Measurements from ENCODE around the gene EXOC6B. TPM values are rescaled to one million over a fixed set of nuclear protein-coding genes. Genes with fewer than 3 reads are reported as not detected.

Gene EXOC6B
- total RNA-seq, 1 donor from 2014 or later: 24.5 TPM

DNA sequence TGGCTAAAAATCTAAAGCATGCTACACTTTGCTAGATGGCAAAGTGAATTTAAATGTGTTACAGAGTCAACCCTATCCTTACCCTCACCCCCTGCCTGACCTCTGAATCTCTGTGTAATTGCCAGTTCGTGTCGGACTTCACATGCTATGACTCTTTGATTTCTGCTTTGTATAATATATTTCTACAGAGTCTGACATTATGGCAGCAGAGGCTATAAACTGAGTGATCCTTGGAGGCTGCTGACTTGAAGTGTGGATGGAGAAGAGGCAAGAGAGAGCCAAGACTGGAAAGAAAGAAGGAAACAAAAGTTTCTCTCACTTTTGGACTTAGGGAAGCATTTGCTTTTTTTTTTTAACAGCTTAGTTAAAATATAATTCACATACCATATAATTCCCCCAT lies 588.3 kb downstream of the EXOC6B start:
- H3K36me3 ChIP-seq (ENCODE audit: control insufficient read depth in 3 of 3, insufficient read depth in 3 of 3, low read length in 3 of 3): no peaks in the 10 kb centered on the region
- H3K4me3 ChIP-seq (ENCODE audit: low read length in 3 of 3): no peak overlapping the region
- H3K27ac ChIP-seq (ENCODE audit: low read depth, low read length): no peak overlapping the region
- peaks cover 3 to 6% (median 5%) of the 10 kb centered on the region in 3 donors for H3K4me1 ChIP-seq (ENCODE audit: control insufficient read depth in 3 of 3, insufficient read depth in 3 of 3, low read length in 3 of 3)
- H3K9me3 ChIP-seq (ENCODE audit: control insufficient read depth in 3 of 3, low read length in 3 of 3): no peaks in the 10 kb centered on the region
- no peak overlapping the region for H3K9ac ChIP-seq (ENCODE audit: low read depth in 1 of 3, low read length in 3 of 3)
- no peaks in the 10 kb centered on the region for H3K27me3 ChIP-seq (ENCODE audit: control insufficient read depth in 3 of 3, insufficient read depth in 3 of 3, low read length in 3 of 3)

DNA sequence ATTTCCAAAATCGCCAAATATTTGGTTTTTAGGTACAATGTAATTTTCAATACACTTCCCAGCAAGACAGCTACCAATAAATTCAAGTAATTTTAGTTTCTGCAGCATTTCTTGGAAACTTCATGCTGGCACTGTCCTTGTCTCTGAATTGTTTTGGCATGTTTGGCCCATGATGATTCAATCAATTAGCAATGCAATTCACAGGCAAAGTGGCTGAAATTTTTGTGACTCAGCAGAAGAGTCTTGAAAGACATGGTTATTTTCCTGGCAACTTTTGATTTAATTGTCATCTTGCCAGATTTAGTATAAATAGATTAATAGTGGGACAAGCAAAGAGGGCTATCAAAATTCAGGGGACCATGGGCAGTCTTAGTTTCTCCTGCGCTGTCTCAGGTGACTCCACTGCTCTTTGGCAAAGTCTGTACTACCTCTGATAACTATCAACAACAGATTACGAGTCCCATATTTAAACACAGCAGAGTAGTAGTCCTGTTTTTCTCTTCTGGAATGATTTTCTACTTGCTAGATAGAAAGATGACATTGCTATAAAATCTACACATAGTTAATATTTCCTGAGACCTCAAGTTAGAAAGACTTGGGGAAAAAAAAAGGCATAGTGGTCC lies 589.3 kb downstream of the EXOC6B start:
- H3K9ac ChIP-seq (ENCODE audit: low read depth in 1 of 3, low read length in 3 of 3): no peak overlapping the region
- peaks cover 3 to 6% (median 5%) of the 10 kb centered on the region in 3 donors for H3K4me1 ChIP-seq (ENCODE audit: control insufficient read depth in 3 of 3, insufficient read depth in 3 of 3, low read length in 3 of 3)
- H3K36me3 ChIP-seq (ENCODE audit: control insufficient read depth in 3 of 3, insufficient read depth in 3 of 3, low read length in 3 of 3): no peaks in the 10 kb centered on the region
- no peak overlapping the region for H3K4me3 ChIP-seq (ENCODE audit: low read length in 3 of 3)
- no peaks in the 10 kb centered on the region for H3K9me3 ChIP-seq (ENCODE audit: control insufficient read depth in 3 of 3, low read length in 3 of 3)
- H3K27me3 ChIP-seq (ENCODE audit: control insufficient read depth in 3 of 3, insufficient read depth in 3 of 3, low read length in 3 of 3): no peaks in the 10 kb centered on the region
- no peak overlapping the region for H3K27ac ChIP-seq (ENCODE audit: low read depth, low read length)

DNA sequence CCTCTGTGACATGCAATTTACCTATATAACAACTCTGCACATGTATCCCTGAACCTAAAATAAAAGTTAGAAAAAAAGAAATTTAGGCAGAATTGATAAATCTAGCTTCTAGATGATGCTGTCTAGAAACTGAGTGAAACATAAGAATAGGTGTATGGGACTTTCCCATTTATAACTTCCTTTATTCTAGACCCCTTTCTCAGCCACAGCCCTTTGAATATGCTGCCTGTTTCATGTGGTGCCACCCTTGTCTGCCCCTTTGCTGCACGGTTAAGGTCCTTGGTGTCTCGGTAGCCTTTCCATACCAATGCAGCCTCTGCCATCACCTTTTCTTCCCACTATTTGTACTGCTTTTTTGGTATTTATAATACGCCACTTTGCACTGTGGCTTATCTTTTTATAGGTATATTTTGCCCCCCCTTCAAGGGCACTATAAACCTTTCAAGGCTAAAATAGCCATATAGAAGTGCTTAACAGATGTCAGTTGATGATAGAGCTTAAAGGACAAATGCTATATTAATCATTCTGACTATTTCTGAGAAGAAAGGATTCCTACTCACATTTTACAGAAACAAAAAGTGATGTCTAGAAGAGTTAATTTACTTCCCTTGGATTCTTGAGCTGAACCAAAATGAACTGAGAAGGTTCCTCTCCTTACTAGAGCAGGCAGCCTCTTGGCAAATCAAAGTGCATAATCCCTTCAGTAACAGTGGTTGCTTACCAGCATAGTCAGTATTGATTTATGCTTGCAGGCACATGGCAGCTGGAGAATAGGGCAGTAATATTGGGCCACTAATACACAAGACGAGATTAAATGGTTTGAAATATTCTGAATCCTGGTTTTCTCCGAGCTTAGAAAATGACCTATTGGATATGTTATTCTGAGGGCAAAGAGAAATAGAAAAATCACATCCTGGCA lies 590.1 kb downstream of the EXOC6B start:
- Histone ChIP-seq H3K4me1 (ENCODE audit: control insufficient read depth in 3 of 3, insufficient read depth in 3 of 3, low read length in 3 of 3) (peaks cover 3 to 6% (median 5%) of the 10 kb centered on the region in 3 donors), H3K9me3 (ENCODE audit: control insufficient read depth in 3 of 3, low read length in 3 of 3) (no peaks in the 10 kb centered on the region), H3K27me3 (ENCODE audit: control insufficient read depth in 3 of 3, insufficient read depth in 3 of 3, low read length in 3 of 3) (no peaks in the 10 kb centered on the region), H3K9ac (ENCODE audit: low read depth in 1 of 3, low read length in 3 of 3) (no peak overlapping the region), H3K4me3 (ENCODE audit: low read length in 3 of 3) (no peak overlapping the region), H3K36me3 (ENCODE audit: control insufficient read depth in 3 of 3, insufficient read depth in 3 of 3, low read length in 3 of 3) (no peaks in the 10 kb centered on the region), H3K27ac (ENCODE audit: low read depth, low read length) (no peak overlapping the region)

DNA sequence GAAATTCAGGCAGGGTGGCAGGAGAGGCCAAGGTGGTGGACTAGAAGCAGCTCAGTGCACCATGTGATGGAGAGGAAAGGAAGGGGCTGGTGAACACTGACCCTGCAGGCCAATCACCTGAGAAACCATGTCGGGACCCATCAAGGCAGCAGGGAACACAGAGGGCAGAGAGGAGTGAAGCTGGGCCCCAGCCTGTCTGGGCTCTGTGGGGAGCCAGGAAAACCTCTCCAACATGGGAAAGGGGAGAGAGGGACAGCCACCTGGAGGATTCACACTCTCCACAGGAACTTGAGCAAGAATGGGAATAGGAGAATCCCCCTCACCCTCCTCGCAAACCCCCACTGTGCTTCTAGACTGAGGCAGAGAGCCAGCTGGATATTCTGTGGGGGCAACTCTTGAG lies 592.6 kb downstream of the EXOC6B start:
- no peak overlapping the region for H3K4me3 ChIP-seq (ENCODE audit: low read length in 3 of 3)
- no peaks in the 10 kb centered on the region for H3K9me3 ChIP-seq (ENCODE audit: control insufficient read depth in 3 of 3, low read length in 3 of 3)
- no peak overlapping the region for H3K9ac ChIP-seq (ENCODE audit: low read depth in 1 of 3, low read length in 3 of 3)
- no peak overlapping the region for H3K27ac ChIP-seq (ENCODE audit: low read depth, low read length)
- H3K36me3 ChIP-seq (ENCODE audit: control insufficient read depth in 3 of 3, insufficient read depth in 3 of 3, low read length in 3 of 3): no peaks in the 10 kb centered on the region
- no peaks in the 10 kb centered on the region for H3K27me3 ChIP-seq (ENCODE audit: control insufficient read depth in 3 of 3, insufficient read depth in 3 of 3, low read length in 3 of 3)
- peaks cover 3 to 6% (median 5%) of the 10 kb centered on the region in 3 donors for H3K4me1 ChIP-seq (ENCODE audit: control insufficient read depth in 3 of 3, insufficient read depth in 3 of 3, low read length in 3 of 3)

DNA sequence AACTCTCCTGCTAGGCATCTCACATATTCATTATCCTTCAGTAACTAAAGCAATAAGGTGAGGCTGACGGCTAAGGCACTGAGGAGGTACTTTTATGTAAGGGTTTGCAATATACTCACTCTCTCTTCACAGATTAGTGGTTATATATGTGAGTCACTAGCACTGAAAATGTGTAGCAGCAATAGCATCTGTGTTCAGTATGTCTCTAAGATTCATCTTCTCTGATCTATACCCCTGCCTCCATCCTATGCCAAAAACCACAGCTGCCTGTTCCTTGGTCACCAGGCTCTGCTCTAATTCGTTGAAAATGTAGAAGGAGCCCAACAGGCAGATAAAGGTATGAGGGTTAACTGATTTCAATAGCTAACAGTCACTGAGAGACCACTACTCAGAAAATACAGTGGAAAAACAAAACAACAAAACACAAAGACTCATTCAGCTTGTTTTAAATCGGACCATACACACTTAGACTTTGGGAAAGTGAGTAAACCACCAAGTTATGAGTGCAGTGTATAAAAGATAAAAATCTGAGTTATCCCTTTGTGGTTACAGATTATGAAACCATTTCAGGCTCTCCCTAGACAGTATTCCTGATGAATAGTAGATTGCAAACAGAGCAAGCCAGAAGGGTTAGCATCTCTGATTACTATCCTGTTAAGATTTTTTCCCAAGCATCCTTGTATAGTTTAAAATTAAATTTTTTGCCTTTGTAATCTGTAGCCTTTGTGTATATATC lies 602.8 kb downstream of the EXOC6B start:
- Histone ChIP-seq H3K36me3 (ENCODE audit: control insufficient read depth in 3 of 3, insufficient read depth in 3 of 3, low read length in 3 of 3) (no peaks in the 10 kb centered on the region), H3K27me3 (ENCODE audit: control insufficient read depth in 3 of 3, insufficient read depth in 3 of 3, low read length in 3 of 3) (no peaks in the 10 kb centered on the region), H3K4me1 (ENCODE audit: control insufficient read depth in 3 of 3, insufficient read depth in 3 of 3, low read length in 3 of 3) (no peaks in the 10 kb centered on the region), H3K9me3 (ENCODE audit: control insufficient read depth in 3 of 3, low read length in 3 of 3) (no peaks in the 10 kb centered on the region), H3K9ac (ENCODE audit: low read depth in 1 of 3, low read length in 3 of 3) (no peak overlapping the region), H3K27ac (ENCODE audit: low read depth, low read length) (no peak overlapping the region), H3K4me3 (ENCODE audit: low read length in 3 of 3) (no peak overlapping the region)

DNA sequence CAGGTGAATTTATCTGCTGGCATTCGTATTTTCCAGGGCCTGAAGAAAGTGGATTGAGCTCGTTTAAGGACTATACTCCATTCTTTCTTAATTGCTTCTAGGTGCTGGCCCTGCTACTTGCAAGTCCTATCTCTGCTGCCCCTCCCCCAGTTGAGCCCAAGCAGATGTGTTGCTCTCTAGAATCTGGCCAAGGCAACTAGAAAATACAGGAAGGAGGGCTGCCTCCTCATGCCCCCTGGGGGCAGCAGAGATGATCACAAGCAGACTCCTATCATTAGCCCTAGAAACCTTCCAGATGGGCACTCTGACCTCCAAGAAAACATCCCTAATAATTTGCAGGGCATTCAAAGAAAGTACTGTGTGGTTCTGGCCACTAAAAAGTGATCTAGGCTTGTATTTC lies 605.7 kb downstream of the EXOC6B start:
- no peak overlapping the region for H3K9ac ChIP-seq (ENCODE audit: low read depth in 1 of 3, low read length in 3 of 3)
- H3K9me3 ChIP-seq (ENCODE audit: control insufficient read depth in 3 of 3, low read length in 3 of 3): no peaks in the 10 kb centered on the region
- H3K27ac ChIP-seq (ENCODE audit: low read depth, low read length): no peak overlapping the region
- no peaks in the 10 kb centered on the region for H3K4me1 ChIP-seq (ENCODE audit: control insufficient read depth in 3 of 3, insufficient read depth in 3 of 3, low read length in 3 of 3)
- no peaks in the 10 kb centered on the region for H3K36me3 ChIP-seq (ENCODE audit: control insufficient read depth in 3 of 3, insufficient read depth in 3 of 3, low read length in 3 of 3)
- H3K27me3 ChIP-seq (ENCODE audit: control insufficient read depth in 3 of 3, insufficient read depth in 3 of 3, low read length in 3 of 3): no peaks in the 10 kb centered on the region
- H3K4me3 ChIP-seq (ENCODE audit: low read length in 3 of 3): no peak overlapping the region

DNA sequence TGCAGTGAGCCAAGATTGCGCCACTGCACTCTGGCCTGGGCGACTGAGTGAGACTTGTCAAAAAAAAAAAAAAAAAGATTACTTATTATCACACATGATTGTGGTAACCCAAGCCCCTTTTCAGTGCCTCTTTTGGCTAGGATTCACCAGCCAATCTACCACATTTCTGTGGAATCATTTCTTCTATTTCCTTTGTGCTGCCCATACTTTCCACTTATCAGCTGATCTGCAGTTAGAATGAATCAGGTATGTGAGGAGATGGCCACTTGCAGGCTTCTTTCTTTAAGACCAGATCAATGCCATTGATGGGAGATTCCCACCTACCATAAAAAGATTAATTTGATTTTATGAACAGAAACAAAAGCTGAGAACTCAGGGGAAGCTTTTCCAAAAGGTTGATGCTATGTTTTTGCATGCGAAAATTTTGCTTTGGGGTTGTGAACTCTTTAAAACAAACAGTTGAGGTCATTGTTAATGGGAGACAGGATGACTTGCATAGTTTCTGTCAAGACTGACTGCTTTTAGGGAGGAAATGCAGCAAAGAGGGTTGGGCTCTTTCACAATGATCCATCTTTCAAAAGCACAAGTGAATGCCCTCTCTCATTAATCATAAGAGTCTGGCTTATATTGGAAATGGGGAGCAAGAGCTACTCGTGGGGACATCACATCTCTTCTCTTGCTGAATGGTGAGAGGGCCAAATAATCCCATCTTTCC lies 611.2 kb downstream of the EXOC6B start:
- Histone ChIP-seq H3K9me3 (ENCODE audit: control insufficient read depth in 3 of 3, low read length in 3 of 3) (no peaks in the 10 kb centered on the region), H3K4me3 (ENCODE audit: low read length in 3 of 3) (no peak overlapping the region), H3K4me1 (ENCODE audit: control insufficient read depth in 3 of 3, insufficient read depth in 3 of 3, low read length in 3 of 3) (no peaks in the 10 kb centered on the region), H3K36me3 (ENCODE audit: control insufficient read depth in 3 of 3, insufficient read depth in 3 of 3, low read length in 3 of 3) (no peaks in the 10 kb centered on the region), H3K27ac (ENCODE audit: low read depth, low read length) (no peak overlapping the region), H3K9ac (ENCODE audit: low read depth in 1 of 3, low read length in 3 of 3) (no peak overlapping the region), H3K27me3 (ENCODE audit: control insufficient read depth in 3 of 3, insufficient read depth in 3 of 3, low read length in 3 of 3) (no peaks in the 10 kb centered on the region)

DNA sequence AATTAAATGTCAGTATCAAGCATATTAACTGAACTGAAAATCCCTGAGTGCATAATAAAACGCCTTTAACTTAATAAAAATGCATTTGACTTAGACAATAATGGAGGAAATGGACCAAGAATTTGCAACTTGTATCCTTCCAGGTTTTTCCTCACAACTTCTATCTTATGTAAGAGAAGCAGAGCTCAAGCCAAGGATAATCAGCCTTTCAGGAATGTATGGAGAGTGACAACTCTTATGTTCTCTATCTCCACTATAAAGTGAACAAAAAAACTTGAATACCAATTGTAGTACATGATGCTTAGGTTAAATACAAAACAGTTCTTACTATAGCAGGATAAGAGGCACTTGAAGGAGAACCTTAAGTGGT lies 613.4 kb downstream of the EXOC6B start:
- Histone ChIP-seq H3K4me1 (ENCODE audit: control insufficient read depth in 3 of 3, insufficient read depth in 3 of 3, low read length in 3 of 3) (no peaks in the 10 kb centered on the region), H3K9ac (ENCODE audit: low read depth in 1 of 3, low read length in 3 of 3) (no peak overlapping the region), H3K36me3 (ENCODE audit: control insufficient read depth in 3 of 3, insufficient read depth in 3 of 3, low read length in 3 of 3) (no peaks in the 10 kb centered on the region), H3K27me3 (ENCODE audit: control insufficient read depth in 3 of 3, insufficient read depth in 3 of 3, low read length in 3 of 3) (no peaks in the 10 kb centered on the region), H3K9me3 (ENCODE audit: control insufficient read depth in 3 of 3, low read length in 3 of 3) (no peaks in the 10 kb centered on the region), H3K27ac (ENCODE audit: low read depth, low read length) (no peak overlapping the region), H3K4me3 (ENCODE audit: low read length in 3 of 3) (no peak overlapping the region)

DNA sequence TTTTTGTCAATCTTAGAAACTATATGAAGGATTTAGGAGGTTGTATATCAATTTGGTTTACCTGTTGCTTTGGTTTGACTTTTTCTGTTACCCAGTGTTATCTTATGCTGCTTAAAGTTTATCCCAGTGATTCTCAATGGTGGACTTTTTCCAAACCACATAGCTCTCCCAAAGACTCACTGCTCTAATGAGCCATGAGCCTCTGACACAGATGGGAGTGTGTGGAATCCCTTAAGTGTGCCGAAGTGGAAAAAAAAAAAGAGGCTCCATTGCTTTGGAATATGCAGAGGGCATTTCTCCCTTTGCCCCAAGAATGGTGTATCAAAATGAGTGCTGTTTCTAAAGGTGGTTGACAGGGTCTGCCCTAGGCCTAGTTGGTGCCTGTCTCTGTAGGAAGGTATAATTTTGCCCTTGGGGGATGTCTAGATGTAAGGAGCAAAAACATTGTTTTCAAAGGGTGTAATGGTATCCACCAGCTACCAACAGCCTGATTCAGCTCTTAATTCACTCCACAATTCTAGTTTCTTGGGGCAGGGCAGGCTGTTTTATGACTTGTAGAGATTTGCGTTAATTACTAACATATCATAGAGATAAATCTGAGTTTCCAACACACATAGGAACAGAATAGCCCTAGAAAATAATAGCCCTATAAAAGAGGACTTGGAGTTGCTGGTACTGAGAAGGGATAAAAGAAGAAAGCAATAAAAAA lies 613.9 kb downstream of the EXOC6B start:
- Histone ChIP-seq H3K9me3 (ENCODE audit: control insufficient read depth in 3 of 3, low read length in 3 of 3) (no peaks in the 10 kb centered on the region), H3K36me3 (ENCODE audit: control insufficient read depth in 3 of 3, insufficient read depth in 3 of 3, low read length in 3 of 3) (no peaks in the 10 kb centered on the region), H3K9ac (ENCODE audit: low read depth in 1 of 3, low read length in 3 of 3) (no peak overlapping the region), H3K27me3 (ENCODE audit: control insufficient read depth in 3 of 3, insufficient read depth in 3 of 3, low read length in 3 of 3) (no peaks in the 10 kb centered on the region), H3K4me1 (ENCODE audit: control insufficient read depth in 3 of 3, insufficient read depth in 3 of 3, low read length in 3 of 3) (no peaks in the 10 kb centered on the region), H3K27ac (ENCODE audit: low read depth, low read length) (no peak overlapping the region), H3K4me3 (ENCODE audit: low read length in 3 of 3) (no peak overlapping the region)

Data from skeletal muscle tissue (tissue), 4 donors.